22Rv1 (cell line): Measurements from ENCODE around the gene KXD1.

Experiments
- ZFX ChIP-seq: fragments of 450-650 bp; IDR thresholded peaks from 2 replicates; pipeline ENCODE4 v1.6.1; 2017; ENCODE audit warnings: antibody characterized with exemption, borderline replicate concordance
- TF ChIP-seq, protein P1 (sequence below): fragments of 450-650 bp; IDR thresholded peaks from 2 replicates; pipeline ENCODE4 v1.5.1; 2017; ENCODE audit warnings: mild to moderate bottlenecking

- TF ChIP-seq, protein P1, sequence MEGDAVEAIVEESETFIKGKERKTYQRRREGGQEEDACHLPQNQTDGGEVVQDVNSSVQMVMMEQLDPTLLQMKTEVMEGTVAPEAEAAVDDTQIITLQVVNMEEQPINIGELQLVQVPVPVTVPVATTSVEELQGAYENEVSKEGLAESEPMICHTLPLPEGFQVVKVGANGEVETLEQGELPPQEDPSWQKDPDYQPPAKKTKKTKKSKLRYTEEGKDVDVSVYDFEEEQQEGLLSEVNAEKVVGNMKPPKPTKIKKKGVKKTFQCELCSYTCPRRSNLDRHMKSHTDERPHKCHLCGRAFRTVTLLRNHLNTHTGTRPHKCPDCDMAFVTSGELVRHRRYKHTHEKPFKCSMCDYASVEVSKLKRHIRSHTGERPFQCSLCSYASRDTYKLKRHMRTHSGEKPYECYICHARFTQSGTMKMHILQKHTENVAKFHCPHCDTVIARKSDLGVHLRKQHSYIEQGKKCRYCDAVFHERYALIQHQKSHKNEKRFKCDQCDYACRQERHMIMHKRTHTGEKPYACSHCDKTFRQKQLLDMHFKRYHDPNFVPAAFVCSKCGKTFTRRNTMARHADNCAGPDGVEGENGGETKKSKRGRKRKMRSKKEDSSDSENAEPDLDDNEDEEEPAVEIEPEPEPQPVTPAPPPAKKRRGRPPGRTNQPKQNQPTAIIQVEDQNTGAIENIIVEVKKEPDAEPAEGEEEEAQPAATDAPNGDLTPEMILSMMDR: no peak
- TF ChIP-seq ZFX: no peak
Observed at GRCh38 chr19:18517606-18518005, 40.1 kb upstream of the KXD1 start.
